Glomerular visceral epithelial cell (primary cell): ENCODE data around the gene NDST3.

Experiments
- DNase-seq: peaks from one replicate; pipeline ENCODE4 v3.0.0-alpha.2; 2016; ENCODE audit errors: extremely low spot score

The NDST3 gene

GRCh38 chr4:118034053-118034785, at the start of gene NDST3:
NDST3 (plus strand) TSS chr4:118034486; CDS start chr4:118053911, 19,425 bp downstream.
- peak; percentile 86 for DNase-seq

GRCh38 chr4:117986321-117986720, 48.0 kb upstream of the NDST3 start:
- no peak for DNase-seq

GRCh38 chr4:117987464-117987863, 46.8 kb upstream of the NDST3 start:
- no peak for DNase-seq

GRCh38 chr4:117996891-117997290, 37.4 kb upstream of the NDST3 start:
- no peak for DNase-seq

- DNase-seq: no peak
Measured at GRCh38 chr4:118004088-118004487, 30.2 kb upstream of the NDST3 start.

GRCh38 chr4:118005883-118006282, 28.4 kb upstream of the NDST3 start:
- no peak for DNase-seq

- peak; percentile 1 for DNase-seq
Measured at GRCh38 chr4:118012142-118012541, 22.1 kb upstream of the NDST3 start.

GRCh38 chr4:118014831-118015230, 19.5 kb upstream of the NDST3 start:
- no peak for DNase-seq

- DNase-seq: no peak
Measured at GRCh38 chr4:118018381-118019145, 15.7 kb upstream of the NDST3 start.

GRCh38 chr4:118026806-118027205, 7.5 kb upstream of the NDST3 start:
- no peak for DNase-seq

GRCh38 chr4:118029224-118029623, 5.1 kb upstream of the NDST3 start:
- DNase-seq: no peak

- peak; percentile 58 for DNase-seq
Measured at GRCh38 chr4:118032691-118033090, 1.6 kb upstream of the NDST3 start.

- DNase-seq: peak; percentile 80
Measured at GRCh38 chr4:118033148-118034052, 886 bp upstream of the NDST3 start.

GRCh38 chr4:118035309-118035708, 1.0 kb downstream of the NDST3 start:
- no peak for DNase-seq

GRCh38 chr4:118036336-118036735, 2.0 kb downstream of the NDST3 start:
- DNase-seq: no peak

GRCh38 chr4:118037955-118038354, 3.7 kb downstream of the NDST3 start:
- no peak for DNase-seq

- no peak for DNase-seq
Measured at GRCh38 chr4:118046323-118046722, 12.0 kb downstream of the NDST3 start.

GRCh38 chr4:118047043-118047442, 12.8 kb downstream of the NDST3 start:
- DNase-seq: no peak

GRCh38 chr4:118058955-118059354, 24.7 kb downstream of the NDST3 start:
- DNase-seq: no peak

GRCh38 chr4:118059397-118059796, 25.1 kb downstream of the NDST3 start:
- no peak for DNase-seq

GRCh38 chr4:118076958-118077766, 42.9 kb downstream of the NDST3 start:
- no peak for DNase-seq
